K562 (cell line): ENCODE results near the gene LYPD3. TPM values are rescaled to one million over a fixed set of nuclear protein-coding genes. Genes with fewer than 3 reads are reported as not detected.

ENCODE experiments used
- CEBPG ChIP-seq, 3 experiments: fragments of 200-800 bp in 1 of 3; sonication (Bioruptor generic) in 1 of 3; sonication (generic) in 1 of 3; formaldehyde crosslinking in 1 of 3; IDR thresholded peaks in 2 of 3; conservative IDR thresholded peaks in 1 of 3; 2 replicates each; pipeline versions ENCODE4 v1.6.1 to v1.8.0; 2016 to 2022; ENCODE audit warnings: missing compliant biosample characterization in 2 of 3, missing genetic modification characterization in 2 of 3, mild to moderate bottlenecking in 1 of 3, missing genetic modification reagents in 1 of 3
- FIP1L1 ChIP-seq: fragments of 200-400 bp; formaldehyde crosslinking; IDR thresholded peaks from 2 replicates; pipeline ENCODE4 v1.6.1; 2018; ENCODE audit warnings: mild to moderate bottlenecking, low read depth, low read length; ENCODE audit not compliant: poor library complexity, severe bottlenecking
- HINFP ChIP-seq: fragments of 450-650 bp; conservative IDR thresholded peaks from 2 replicates; pipeline ENCODE4 v1.6.1; 2016; ENCODE audit warnings: missing genetic modification characterization, low read depth, mild to moderate bottlenecking, control low read depth, missing compliant biosample characterization
- PHF20 ChIP-seq: fragments of 450-650 bp; IDR thresholded peaks from 2 replicates; pipeline ENCODE4 v1.6.1; 2018; ENCODE audit not compliant: partially characterized antibody
- POLR2B ChIP-seq: fragments of 450-650 bp; IDR thresholded peaks from 2 replicates; pipeline ENCODE4 v1.6.1; 2018; ENCODE audit warnings: low read depth; ENCODE audit not compliant: partially characterized antibody
- POLR2G ChIP-seq: fragments of 200-400 bp; formaldehyde crosslinking; IDR thresholded peaks from 2 replicates; pipeline ENCODE4 v1.6.1; 2017; ENCODE audit warnings: low read depth, mild to moderate bottlenecking, antibody characterized with exemption, low read length, moderate library complexity
- RBM14 ChIP-seq: fragments of 200-400 bp; formaldehyde crosslinking; IDR thresholded peaks from 2 replicates; pipeline ENCODE4 v1.6.1; 2018; ENCODE audit warnings: low read depth, mild to moderate bottlenecking, low read length, moderate library complexity, borderline replicate concordance; ENCODE audit not compliant: insufficient read depth
- SMAD4 ChIP-seq: fragments of 250-450 bp; sonication (Bioruptor Pico); conservative IDR thresholded peaks from 2 replicates; pipeline ENCODE4 v1.8.0; 2021; ENCODE audit warnings: inconsistent platforms, mild to moderate bottlenecking, moderate library complexity
- SOX6 ChIP-seq: fragments of 450-650 bp; IDR thresholded peaks from 2 replicates; pipeline ENCODE4 v1.6.1; 2014; ENCODE audit warnings: mild to moderate bottlenecking
- SPI1 ChIP-seq: IDR thresholded peaks from 2 replicates; pipeline ENCODE4 v1.6.1; 2011; ENCODE audit warnings: low read depth, low read length, control low read depth, borderline replicate concordance
- TAL1 ChIP-seq: fragments of 450-650 bp; IDR thresholded peaks from 2 replicates; pipeline ENCODE4 v1.6.1; 2016; ENCODE audit warnings: mild to moderate bottlenecking
- ZNF24 ChIP-seq: fragments of 450-650 bp; IDR thresholded peaks from 2 replicates; pipeline ENCODE4 v1.6.1; 2016
- ZNF507 ChIP-seq: conservative IDR thresholded peaks from 2 replicates; pipeline ENCODE4 v1.6.1; 2017; ENCODE audit warnings: missing genetic modification characterization, missing compliant biosample characterization
- polyA plus RNA-seq, 8 experiments: library from polyadenylated mRNA; depleted of rRNA in 4 of 8; stranded (reverse) in 5 of 8; unstranded in 3 of 8; fragments of >200 nt; fragmentation: Nextera tagmentation in 2 of 8; fragmentation: Illumina TruSeq in 1 of 8; extraction: Ambion mirVana in 2 of 8; extraction: Trizol in 1 of 8; gene quantifications; 2 replicates each; pipeline versions ENCODE4 v1.2.1 to v1.2.3, GENCODE V29; 2011 to 2014; ENCODE audit warnings: inconsistent platforms in 1 of 8, missing spikeins in 1 of 8
- total RNA-seq, 7 experiments: library from RNA; depleted of rRNA in 6 of 7; stranded (reverse); fragments of >200 nt in 6 of 7; fragmentation: Illumina TruSeq in 2 of 7; extraction: Trizol in 2 of 7; gene quantifications; 2 replicates each; pipeline versions ENCODE4 v1.2.1 to v1.2.3, GENCODE V29; 2011 to 2021; ENCODE audit warnings: low replicate concordance in 1 of 7
- TF ChIP-seq, protein P1 (sequence below), 2 experiments: fragments of 250-450 bp in 1 of 2; fragments of 450-650 bp in 1 of 2; sonication (Bioruptor Pico) in 1 of 2; IDR thresholded peaks; 2 replicates each; pipeline versions ENCODE4 v1.6.1 to v1.8.0; 2016 to 2021; ENCODE audit warnings: mild to moderate bottlenecking in 2 of 2, moderate library complexity in 2 of 2, missing compliant biosample characterization in 1 of 2, missing genetic modification characterization in 1 of 2
- TF ChIP-seq, protein P2 (sequence below), 2 experiments: fragments of 450-650 bp; formaldehyde crosslinking in 1 of 2; IDR thresholded peaks; 2 replicates each; pipeline versions ENCODE4 v1.4.0 to v1.6.1; 2014 to 2020; ENCODE audit warnings: mild to moderate bottlenecking in 2 of 2, borderline replicate concordance in 1 of 2, low read depth in 1 of 2

LYPD3 gene
- total and polyA plus RNA-seq, 9 of the 15 experiments (the other 6 are each of a cell fraction or from before 2014, with no cell fraction given) = 0.04 to 0.33 (median 0.20) TPM; not detected in 1

GRCh38 chr19:43503501-43504425 lies 38.4 kb upstream of the LYPD3 start (continued):
- no peak for TF ChIP-seq FIP1L1
- 0 out of 2 replicates have a peak, but pooled peaks have one; percentile 9 for TF ChIP-seq SPI1
- TF ChIP-seq HINFP = no peak
- TF ChIP-seq POLR2G = peak; percentile 79
- no peak for TF ChIP-seq PHF20
- no peak for TF ChIP-seq RBM14
- no peak for TF ChIP-seq CEBPG (CRISPR knock-in tag; IDR thresholded peaks at IDR 0.05)
- no peak for TF ChIP-seq CEBPG (tag; conservative IDR thresholded peaks at IDR 0.05 in 1 of 2, IDR thresholded peaks at IDR 0.05 in 1 of 2)
- no peak for TF ChIP-seq POLR2B
- TF ChIP-seq ZNF507 (tag) = no peak
- 0 out of 2 replicates have a peak, but pooled peaks have one; percentile 36 for TF ChIP-seq SMAD4 (CRISPR knock-in tag)
- TF ChIP-seq, protein P1, sequence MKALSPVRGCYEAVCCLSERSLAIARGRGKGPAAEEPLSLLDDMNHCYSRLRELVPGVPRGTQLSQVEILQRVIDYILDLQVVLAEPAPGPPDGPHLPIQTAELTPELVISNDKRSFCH (CRISPR knock-in tag; IDR thresholded peaks at IDR 0.05) = no peak
- TF ChIP-seq, protein P1 (tag; IDR thresholded peaks at IDR 0.05) = no peak
- TF ChIP-seq, protein P2, sequence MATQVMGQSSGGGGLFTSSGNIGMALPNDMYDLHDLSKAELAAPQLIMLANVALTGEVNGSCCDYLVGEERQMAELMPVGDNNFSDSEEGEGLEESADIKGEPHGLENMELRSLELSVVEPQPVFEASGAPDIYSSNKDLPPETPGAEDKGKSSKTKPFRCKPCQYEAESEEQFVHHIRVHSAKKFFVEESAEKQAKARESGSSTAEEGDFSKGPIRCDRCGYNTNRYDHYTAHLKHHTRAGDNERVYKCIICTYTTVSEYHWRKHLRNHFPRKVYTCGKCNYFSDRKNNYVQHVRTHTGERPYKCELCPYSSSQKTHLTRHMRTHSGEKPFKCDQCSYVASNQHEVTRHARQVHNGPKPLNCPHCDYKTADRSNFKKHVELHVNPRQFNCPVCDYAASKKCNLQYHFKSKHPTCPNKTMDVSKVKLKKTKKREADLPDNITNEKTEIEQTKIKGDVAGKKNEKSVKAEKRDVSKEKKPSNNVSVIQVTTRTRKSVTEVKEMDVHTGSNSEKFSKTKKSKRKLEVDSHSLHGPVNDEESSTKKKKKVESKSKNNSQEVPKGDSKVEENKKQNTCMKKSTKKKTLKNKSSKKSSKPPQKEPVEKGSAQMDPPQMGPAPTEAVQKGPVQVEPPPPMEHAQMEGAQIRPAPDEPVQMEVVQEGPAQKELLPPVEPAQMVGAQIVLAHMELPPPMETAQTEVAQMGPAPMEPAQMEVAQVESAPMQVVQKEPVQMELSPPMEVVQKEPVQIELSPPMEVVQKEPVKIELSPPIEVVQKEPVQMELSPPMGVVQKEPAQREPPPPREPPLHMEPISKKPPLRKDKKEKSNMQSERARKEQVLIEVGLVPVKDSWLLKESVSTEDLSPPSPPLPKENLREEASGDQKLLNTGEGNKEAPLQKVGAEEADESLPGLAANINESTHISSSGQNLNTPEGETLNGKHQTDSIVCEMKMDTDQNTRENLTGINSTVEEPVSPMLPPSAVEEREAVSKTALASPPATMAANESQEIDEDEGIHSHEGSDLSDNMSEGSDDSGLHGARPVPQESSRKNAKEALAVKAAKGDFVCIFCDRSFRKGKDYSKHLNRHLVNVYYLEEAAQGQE (IDR thresholded peaks at IDR 0.05; ENCODE audit: borderline replicate concordance) = peak; percentile 30; the same call in 1 of the 2 replicates
- TF ChIP-seq, protein P2 (CRISPR knock-in tag; IDR thresholded peaks at IDR 0.05; ENCODE audit: low read depth) = no peak
- TF ChIP-seq SOX6 = no peak
- no peak for TF ChIP-seq ZNF24
- peak; percentile 20; the same call in 1 of the 2 replicates for TF ChIP-seq TAL1
